Neuronal stem cell (in vitro differentiated cells): ENCODE results near the gene FRMD5.

Experiments
- DNase-seq: peaks from one replicate; pipeline ENCODE4 v3.0.0-alpha.2; 2013; ENCODE audit warnings: low spot score
- H2AFZ ChIP-seq: one replicate; pipeline ENCODE4 v1.6.1; 2013; ENCODE audit warnings: mild to moderate bottlenecking, low read length, inconsistent platforms
- H2AK5ac ChIP-seq: 2 replicates; pipeline ENCODE4 v1.6.1; 2013; ENCODE audit warnings: low read depth, mild to moderate bottlenecking, inconsistent platforms, low read length, moderate library complexity, mixed read lengths
- H2BK120ac ChIP-seq: 2 replicates; pipeline ENCODE4 v1.6.1; 2013; ENCODE audit warnings: low read depth, mild to moderate bottlenecking, inconsistent platforms, low read length, moderate library complexity, mixed read lengths
- H2BK12ac ChIP-seq: one replicate; pipeline ENCODE4 v1.6.1; 2013; ENCODE audit warnings: low read length, inconsistent platforms
- H2BK15ac ChIP-seq: 2 replicates; pipeline ENCODE4 v1.6.1; 2013; ENCODE audit warnings: mild to moderate bottlenecking, low read length, inconsistent platforms, mixed read lengths
- H2BK5ac ChIP-seq: one replicate; pipeline ENCODE4 v1.6.1; 2013; ENCODE audit warnings: inconsistent platforms, mild to moderate bottlenecking, low read length, moderate library complexity
- H3K14ac ChIP-seq: one replicate; pipeline ENCODE4 v1.6.1; 2013; ENCODE audit warnings: low read length, inconsistent platforms
- H3K18ac ChIP-seq: 2 replicates; pipeline ENCODE4 v1.6.1; 2013; ENCODE audit warnings: low read length, inconsistent platforms
- H3K23ac ChIP-seq: 2 replicates; pipeline ENCODE4 v1.6.1; 2013; ENCODE audit warnings: low read depth, mild to moderate bottlenecking, mixed read lengths, low read length, inconsistent platforms; ENCODE audit not compliant: poor library complexity
- H3K27ac ChIP-seq: replicated peaks from 3 replicates; pipeline ENCODE4 v1.5.1; 2013; ENCODE audit warnings: low read length, inconsistent platforms
- H3K27me3 ChIP-seq, 3 experiments: 2 replicates each; pipeline ENCODE4 v1.6.1; 2013; ENCODE audit warnings: low read length in 3 of 3, mild to moderate bottlenecking in 2 of 3, inconsistent platforms in 1 of 3, low read depth in 1 of 3, mixed read lengths in 1 of 3, moderate library complexity in 1 of 3; ENCODE audit not compliant: control insufficient read depth in 3 of 3, insufficient read depth in 3 of 3
- H3K36me3 ChIP-seq, 2 donors: replicated peaks in 1 of 2; 2 replicates each; pipeline ENCODE4 v1.6.1; 2013; ENCODE audit warnings: low read length in 2 of 2; ENCODE audit not compliant: control insufficient read depth in 2 of 2, insufficient read depth in 2 of 2
- H3K4ac ChIP-seq: 2 replicates; pipeline ENCODE4 v1.6.1; 2013; ENCODE audit warnings: inconsistent platforms, mild to moderate bottlenecking, low read length, moderate library complexity
- H3K4me1 ChIP-seq, 2 donors: 1 replicate in 1 of 2; 2 replicates in 1 of 2; pipeline ENCODE4 v1.6.1; 2013; ENCODE audit warnings: low read length in 2 of 2, low read depth in 1 of 2; ENCODE audit not compliant: control insufficient read depth in 2 of 2, insufficient read depth in 1 of 2
- H3K4me2 ChIP-seq: one replicate; pipeline ENCODE4 v1.6.1; 2013; ENCODE audit warnings: mild to moderate bottlenecking, low read length, inconsistent platforms; ENCODE audit not compliant: insufficient read depth, poor library complexity, severe bottlenecking
- H3K4me3 ChIP-seq, 2 donors: 2 replicates each; pipeline ENCODE4 v1.5.1; 2013; ENCODE audit warnings: low read length in 2 of 2, mild to moderate bottlenecking in 2 of 2, inconsistent platforms in 1 of 2, moderate library complexity in 1 of 2
- H3K79me1 ChIP-seq: one replicate; pipeline ENCODE4 v1.6.1; 2013; ENCODE audit warnings: low read depth, mild to moderate bottlenecking, inconsistent platforms, low read length, moderate library complexity
- H3K9ac ChIP-seq: one replicate; pipeline ENCODE4 v1.6.1; 2013; ENCODE audit warnings: mild to moderate bottlenecking, low read depth, low read length, inconsistent platforms; ENCODE audit not compliant: poor library complexity
- H3K9me3 ChIP-seq, 2 donors: replicated peaks in 1 of 2; 2 replicates each; pipeline versions ENCODE3 to v1.6.1; 2013; ENCODE audit warnings: low read length in 2 of 2, mild to moderate bottlenecking in 2 of 2, inconsistent platforms in 1 of 2, low read depth in 1 of 2, mixed read lengths in 1 of 2, moderate library complexity in 1 of 2; ENCODE audit not compliant: control insufficient read depth in 2 of 2, insufficient read depth in 1 of 2
- H4K8ac ChIP-seq: one replicate; pipeline ENCODE4 v1.6.1; 2013; ENCODE audit warnings: low read depth, mild to moderate bottlenecking, inconsistent platforms, low read length, moderate library complexity
- H4K91ac ChIP-seq: one replicate; pipeline ENCODE4 v1.6.1; 2013; ENCODE audit warnings: low read length, low read depth, mild to moderate bottlenecking, inconsistent platforms; ENCODE audit not compliant: poor library complexity
- WGBS, 2 donors: extraction: QIAGEN DNeasy Blood & Tissue Kit; methylation state at CpG; one replicate each; pipeline ENCODE4 v1.1.7; 2013; ENCODE audit warnings: missing lambda C conversion rate in 2 of 2, mixed read lengths in 1 of 2; ENCODE audit not compliant: insufficient read length in 2 of 2, insufficient replicate concordance in 1 of 2; ENCODE audit errors: extremely low coverage in 2 of 2; 5-methylcytosine and 5-hydroxymethylcytosine counted together

FRMD5 gene

GRCh38 chr15:43912208-43912607 lies 282.9 kb downstream of the FRMD5 start:
- Histone ChIP-seq H3K27ac (no peak overlapping the region), H2BK15ac (no peak overlapping the region), H3K23ac (no peak overlapping the region), H3K4me1 (peaks cover 0 to 10% of the 10 kb centered on the region in 2 donors), H3K9me3 (peaks cover 0 to 2% of the 10 kb centered on the region in 2 donors), H3K36me3 (peaks cover 0 to 2% of the 10 kb centered on the region in 2 donors), H3K4me3 (no peak overlapping the region), H3K14ac (no peak overlapping the region), H3K27me3 (peaks cover 0 to under 1% (median 0%) of the 10 kb centered on the region in 3 experiments), H2AK5ac (no peak overlapping the region), H2AFZ (no peak overlapping the region), H3K4ac (no peak overlapping the region), H3K79me1 (no peaks in the 10 kb centered on the region), H3K18ac (no peak overlapping the region), H3K9ac (no peak overlapping the region), H3K4me2 (no peak overlapping the region), H4K8ac (no peak overlapping the region), H4K91ac (no peak overlapping the region), H2BK5ac (no peak overlapping the region), H2BK120ac (no peak overlapping the region), H2BK12ac (no peak overlapping the region)
- no CpG with 5 or more reads among the region's 6 CpGs for WGBS, 2 donors
- no peak for DNase-seq

- Histone ChIP-seq H2AFZ (no peak overlapping the region), H4K8ac (no peak overlapping the region), H3K23ac (no peak overlapping the region), H2BK15ac (no peak overlapping the region), H3K4ac (no peak overlapping the region), H3K27ac (no peak overlapping the region), H3K4me1 (peaks cover 0 to 10% of the 10 kb centered on the region in 2 donors), H3K18ac (no peak overlapping the region), H4K91ac (no peak overlapping the region), H3K9ac (no peak overlapping the region), H2BK12ac (no peak overlapping the region), H2AK5ac (no peak overlapping the region), H3K14ac (no peak overlapping the region), H3K27me3 (peaks cover 0 to 2% (median 0%) of the 10 kb centered on the region in 3 experiments), H3K36me3 (peaks cover 0 to 2% of the 10 kb centered on the region in 2 donors), H3K9me3 (peaks cover 0 to 2% of the 10 kb centered on the region in 2 donors), H3K4me3 (no peak overlapping the region), H2BK120ac (no peak overlapping the region), H2BK5ac (no peak overlapping the region), H3K4me2 (no peak overlapping the region), H3K79me1 (no peaks in the 10 kb centered on the region)
- no CpG with 5 or more reads among the region's 4 CpGs for WGBS, 2 donors
- DNase-seq: no peak
Observed at GRCh38 chr15:43911235-43911781, 283.8 kb downstream of the FRMD5 start.

- Histone ChIP-seq H2BK15ac (no peak overlapping the region), H3K27me3 (peaks cover 0 to 2% (median 0%) of the 10 kb centered on the region in 3 experiments), H3K36me3 (peaks cover 0 to 2% of the 10 kb centered on the region in 2 donors), H2BK120ac (no peak overlapping the region), H3K4ac (no peak overlapping the region), H3K18ac (no peak overlapping the region), H2AK5ac (no peak overlapping the region), H3K4me3 (no peak overlapping the region), H3K9me3 (peaks cover 0 to 2% of the 10 kb centered on the region in 2 donors), H3K4me2 (no peak overlapping the region), H3K27ac (no peak overlapping the region), H3K14ac (no peak overlapping the region), H3K4me1 (peaks cover under 1 to 2% of the 10 kb centered on the region in 2 donors), H4K91ac (no peak overlapping the region), H4K8ac (no peak overlapping the region), H3K79me1 (no peaks in the 10 kb centered on the region), H3K9ac (no peak overlapping the region), H2BK12ac (no peak overlapping the region), H3K23ac (no peak overlapping the region), H2BK5ac (no peak overlapping the region), H2AFZ (no peak overlapping the region)
- WGBS, 2 donors: no CpG with 5 or more reads among the region's 4 CpGs
- DNase-seq: no peak
Observed at GRCh38 chr15:43908516-43909050, 286.5 kb downstream of the FRMD5 start.

DNA sequence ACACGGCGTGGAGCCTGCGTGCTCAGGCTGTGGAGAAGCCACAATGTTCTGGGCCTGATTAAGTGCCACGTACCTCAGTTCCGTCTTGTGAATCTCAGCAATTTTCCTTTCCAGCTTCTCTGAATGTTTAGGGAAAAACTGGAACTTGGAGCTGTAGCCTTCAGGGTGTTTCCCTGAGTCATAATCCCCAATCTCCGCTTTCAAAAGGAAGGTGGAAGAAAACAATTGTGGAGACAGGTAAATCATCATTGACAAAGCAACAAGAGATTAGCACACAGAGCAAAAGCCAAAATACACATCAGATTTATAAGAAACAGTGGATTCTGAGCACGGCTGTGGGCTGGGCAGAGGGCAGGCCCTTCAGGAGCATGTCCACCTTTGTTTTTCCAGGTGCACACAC lies 289.3 kb downstream of the FRMD5 start:
- no peak overlapping the region for H2BK5ac ChIP-seq
- H3K4me2 ChIP-seq: no peak overlapping the region
- H3K14ac ChIP-seq: no peak overlapping the region
- H3K18ac ChIP-seq: peak overlapping the region; percentile 9
- no peak overlapping the region for H4K8ac ChIP-seq
- H2BK120ac ChIP-seq: no peak overlapping the region
- H3K9ac ChIP-seq: peak overlapping the region; percentile 47
- H3K9me3 ChIP-seq: no peaks in the 10 kb centered on the region
- H3K4me1 ChIP-seq: peaks cover 2 to 3% of the 10 kb centered on the region in 2 donors
- H3K27ac ChIP-seq: no peak overlapping the region
- WGBS, 2 donors: no CpG with 5 or more reads among the region's 7 CpGs
- H3K4ac ChIP-seq: no peak overlapping the region
- no peaks in the 10 kb centered on the region for H3K79me1 ChIP-seq
- no peak overlapping the region for H2BK15ac ChIP-seq
- H3K36me3 ChIP-seq: no peaks in the 10 kb centered on the region
- DNase-seq: no peak
- no peak overlapping the region for H2AK5ac ChIP-seq
- H4K91ac ChIP-seq: no peak overlapping the region
- no peak overlapping the region for H3K4me3 ChIP-seq
- H3K27me3 ChIP-seq: peaks cover 0 to 2% (median 0%) of the 10 kb centered on the region in 3 experiments
- no peak overlapping the region for H2BK12ac ChIP-seq
- H2AFZ ChIP-seq: no peak overlapping the region
- no peak overlapping the region for H3K23ac ChIP-seq
